ENCODE results near the gene CHCHD6.

DNA sequence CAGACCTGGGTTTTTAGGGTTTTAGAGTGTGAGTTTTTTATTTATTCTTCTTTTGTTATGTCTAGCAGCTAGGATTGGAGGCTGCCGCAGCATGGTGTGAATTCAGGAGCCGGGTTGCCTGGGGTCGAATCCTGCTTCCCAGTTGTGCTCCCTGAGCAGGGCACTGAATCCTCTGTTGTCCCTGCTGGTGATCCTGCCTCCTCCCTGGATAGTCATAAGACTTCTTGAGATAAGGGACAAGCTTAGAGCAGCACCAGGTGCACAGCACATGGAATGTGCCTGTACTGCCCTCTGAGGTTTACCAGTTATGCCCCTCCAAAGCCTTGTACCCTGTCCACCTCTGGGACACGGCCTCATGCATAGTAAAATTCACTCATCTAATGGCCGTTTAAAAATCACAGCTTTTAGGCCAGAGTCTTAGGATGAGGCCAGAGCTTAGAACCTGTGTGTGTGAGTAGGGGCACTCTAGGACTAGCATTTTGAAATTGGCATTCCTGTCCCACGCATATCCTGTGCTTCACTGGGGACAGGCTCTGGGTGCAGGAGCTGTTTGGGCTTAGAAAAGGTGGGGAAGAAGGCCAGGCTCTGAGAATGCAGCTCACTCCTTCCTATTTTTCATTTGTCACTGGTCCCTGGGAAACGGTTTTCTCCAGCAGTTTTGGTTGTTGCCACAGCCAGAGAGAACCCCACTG, 47.7 kb downstream of the CHCHD6 start:
- TF ChIP-seq, protein P1, sequence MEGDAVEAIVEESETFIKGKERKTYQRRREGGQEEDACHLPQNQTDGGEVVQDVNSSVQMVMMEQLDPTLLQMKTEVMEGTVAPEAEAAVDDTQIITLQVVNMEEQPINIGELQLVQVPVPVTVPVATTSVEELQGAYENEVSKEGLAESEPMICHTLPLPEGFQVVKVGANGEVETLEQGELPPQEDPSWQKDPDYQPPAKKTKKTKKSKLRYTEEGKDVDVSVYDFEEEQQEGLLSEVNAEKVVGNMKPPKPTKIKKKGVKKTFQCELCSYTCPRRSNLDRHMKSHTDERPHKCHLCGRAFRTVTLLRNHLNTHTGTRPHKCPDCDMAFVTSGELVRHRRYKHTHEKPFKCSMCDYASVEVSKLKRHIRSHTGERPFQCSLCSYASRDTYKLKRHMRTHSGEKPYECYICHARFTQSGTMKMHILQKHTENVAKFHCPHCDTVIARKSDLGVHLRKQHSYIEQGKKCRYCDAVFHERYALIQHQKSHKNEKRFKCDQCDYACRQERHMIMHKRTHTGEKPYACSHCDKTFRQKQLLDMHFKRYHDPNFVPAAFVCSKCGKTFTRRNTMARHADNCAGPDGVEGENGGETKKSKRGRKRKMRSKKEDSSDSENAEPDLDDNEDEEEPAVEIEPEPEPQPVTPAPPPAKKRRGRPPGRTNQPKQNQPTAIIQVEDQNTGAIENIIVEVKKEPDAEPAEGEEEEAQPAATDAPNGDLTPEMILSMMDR (IDR thresholded peaks at IDR 0.05): no peak
- TF ChIP-seq POLR2A (IDR thresholded peaks at IDR 0.05): no peak
